ENCODE results near the gene OTOP2. TPM values are rescaled to one million over a fixed set of nuclear protein-coding genes. Genes with fewer than 3 reads are reported as not detected.

OTOP2 gene
- total and polyA plus RNA-seq, 2 of the 4 experiments (the other 2 are of a cell fraction) = not detected

DNA sequence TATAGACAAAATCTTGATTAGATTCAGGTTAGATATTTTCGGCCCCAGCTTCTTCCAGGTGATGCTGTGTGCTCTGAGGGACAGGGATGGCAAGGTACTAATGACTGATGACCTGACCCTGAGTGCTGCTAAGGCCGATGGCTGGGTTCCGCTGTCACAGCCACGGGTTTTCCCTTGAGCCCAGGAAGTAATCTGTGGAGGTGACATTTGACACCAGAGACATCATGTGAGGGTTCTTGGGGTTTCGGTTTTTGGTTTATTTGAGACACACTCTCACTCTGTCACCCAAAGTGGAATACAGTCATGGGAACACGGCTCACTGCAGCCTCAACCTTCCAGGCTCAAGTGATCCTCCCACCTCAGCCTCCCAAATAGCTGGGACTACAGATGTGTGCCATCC is 21.5 kb downstream of the OTOP2 start:
- no CpG with 5 or more reads among the region's 6 CpGs for WGBS, 2 experiments (ENCODE audit: extremely low coverage in 2 of 2, insufficient read length in 1 of 2)
- H3K27me3 ChIP-seq (ENCODE audit: control insufficient read depth, insufficient read depth, low read length) = peaks cover 53% of the 10 kb centered on the region
- no peak overlapping the region for H2AK5ac ChIP-seq (ENCODE audit: low read depth, low read length)
- TF ChIP-seq, protein P1, sequence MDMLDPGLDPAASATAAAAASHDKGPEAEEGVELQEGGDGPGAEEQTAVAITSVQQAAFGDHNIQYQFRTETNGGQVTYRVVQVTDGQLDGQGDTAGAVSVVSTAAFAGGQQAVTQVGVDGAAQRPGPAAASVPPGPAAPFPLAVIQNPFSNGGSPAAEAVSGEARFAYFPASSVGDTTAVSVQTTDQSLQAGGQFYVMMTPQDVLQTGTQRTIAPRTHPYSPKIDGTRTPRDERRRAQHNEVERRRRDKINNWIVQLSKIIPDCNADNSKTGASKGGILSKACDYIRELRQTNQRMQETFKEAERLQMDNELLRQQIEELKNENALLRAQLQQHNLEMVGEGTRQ (IDR thresholded peaks at IDR 0.05; ENCODE audit: low read depth, low read length) = no peak
- TF ChIP-seq NFE2L2 (IDR thresholded peaks at IDR 0.05; ENCODE audit: low read depth, low read length) = no peak
- H2AK9ac ChIP-seq (replicated peaks; ENCODE audit: low read depth, low read length, poor library complexity) = no peak overlapping the region
- H3K9me3 ChIP-seq (ENCODE audit: control insufficient read depth, insufficient read depth, low read length) = no peaks in the 10 kb centered on the region
- no peak overlapping the region for H3K9ac ChIP-seq (ENCODE audit: low read depth, low read length)
- in situ Hi-C loops (cut with MboI; ENCODE audit: low sequenced_read_pairs) (no loop called here), dilution Hi-C loops (cut with HindIII; ENCODE audit: low sequenced_read_pairs, unreplicated experiment) (no loop called here), intact Hi-C loops (cut with micrococcal nuclease) (no loop called here)
- no peak overlapping the region for H2BK20ac ChIP-seq (ENCODE audit: low read depth, low read length)
- POLR2A ChIA-PET (ENCODE audit: unreplicated experiment) = no interaction called here
- no peak overlapping the region for H3K4me3 ChIP-seq (ENCODE audit: insufficient read depth, low read depth, low read length)
- no peaks in the 10 kb centered on the region for H4K20me1 ChIP-seq (ENCODE audit: insufficient read depth, low read length)
- no peak overlapping the region for H4K8ac ChIP-seq (ENCODE audit: low read depth in 2 of 2, low read length in 2 of 2)
- H4K91ac ChIP-seq (ENCODE audit: insufficient read depth, low read depth, low read length) = no peak overlapping the region
- H3K27ac ChIP-seq (ENCODE audit: insufficient read depth, low read length) = no peak overlapping the region
- H3K9me1 ChIP-seq (ENCODE audit: insufficient read depth, low read length) = no peaks in the 10 kb centered on the region
- no peak overlapping the region for H2AFZ ChIP-seq (replicated peaks; ENCODE audit: low read length, poor library complexity)
- DNase-seq (no peak), ATAC-seq (ENCODE audit: low read depth) (no peak)
- H2BK15ac ChIP-seq (ENCODE audit: low read depth, low read length) = no peak overlapping the region
- H3K4me1 ChIP-seq (ENCODE audit: control insufficient read depth, insufficient read depth, low read length) = no peaks in the 10 kb centered on the region
- no peaks in the 10 kb centered on the region for H3K79me1 ChIP-seq (ENCODE audit: low read depth in 1 of 2, low read length in 2 of 2)
- no peak overlapping the region for H3K4ac ChIP-seq (ENCODE audit: low read depth, low read length)
- no peak overlapping the region for H2BK120ac ChIP-seq (ENCODE audit: low read depth, low read length)
- H3K36me3 ChIP-seq (ENCODE audit: control insufficient read depth, insufficient read depth, low read length) = no peaks in the 10 kb centered on the region
- no peak overlapping the region for H3K56ac ChIP-seq (ENCODE audit: extremely low read depth, insufficient read depth, low read length)
- no peak overlapping the region for H3K18ac ChIP-seq (ENCODE audit: low read depth, low read length)
- H2BK5ac ChIP-seq (ENCODE audit: low read depth, low read length, poor library complexity, severe bottlenecking) = no peak overlapping the region
- no TSS peak for BruUV-seq (replicated peaks)
- no peak overlapping the region for H4K5ac ChIP-seq (ENCODE audit: low read depth, low read length)
- CTCF ChIA-PET = no interaction called here
- no peak overlapping the region for H3K4me2 ChIP-seq (ENCODE audit: low read depth, low read length)
- no peak overlapping the region for H3K23ac ChIP-seq (ENCODE audit: low read depth, low read length)
- no peak overlapping the region for H3K14ac ChIP-seq (replicated peaks; ENCODE audit: low read depth, low read length)

Data from IMR-90 (cell line).